Measurements from ENCODE around the gene OR9I1. TPM values are rescaled to one million over a fixed set of nuclear protein-coding genes. Genes with fewer than 3 reads are reported as not detected.

Gene OR9I1
- total and polyA plus RNA-seq, 2 donors (not counting 1 experiment from before 2014, with no cell fraction given) = not detected

DNA sequence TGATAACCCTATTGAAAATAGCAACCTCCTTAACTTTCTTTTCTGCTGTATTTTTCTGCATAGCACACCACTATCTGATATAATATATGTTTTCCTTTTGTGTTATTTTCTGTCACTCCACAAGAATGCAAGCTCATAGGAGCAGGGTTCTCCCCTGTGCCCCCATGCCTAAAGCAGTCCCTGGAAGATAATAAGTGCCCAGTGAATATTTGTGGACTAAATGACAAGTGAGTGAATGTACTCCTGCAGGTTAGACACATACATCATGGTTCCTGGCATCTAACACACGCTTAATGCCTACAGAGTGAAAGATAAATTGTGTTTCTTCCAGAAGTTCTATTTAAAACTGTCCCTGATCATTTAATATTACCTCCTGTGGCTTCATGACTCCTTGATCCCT is 39.7 kb upstream of the OR9I1 start:
- POLR2A ChIA-PET = no interaction called here
- Mint-ChIP-seq H3K4me3 (no peak overlapping the region), H3K27me3 (peaks cover 3% of the 10 kb centered on the region), H3K9me3 (ENCODE audit: insufficient read depth) (no peaks in the 10 kb centered on the region), H3K27ac (no peak overlapping the region), H3K4me1 (no peaks in the 10 kb centered on the region)
- no peaks in the 10 kb centered on the region for H3K4me1 ChIP-seq (ENCODE audit: control insufficient read depth in 2 of 2, insufficient read depth in 2 of 2, low read length in 2 of 2)
- no peak overlapping the region for H3K9ac ChIP-seq (ENCODE audit: low read length)
- H2AFZ ChIP-seq (ENCODE audit: insufficient read depth, low read depth, low read length, poor library complexity, severe bottlenecking) = no peak overlapping the region
- no peaks in the 10 kb centered on the region for H3K36me3 ChIP-seq (replicated peaks in 1 of 2; ENCODE audit: control extremely low read depth in 1 of 2, control insufficient read depth in 1 of 2, extremely low read depth in 1 of 2, insufficient read depth in 2 of 2, low read length in 1 of 2)
- DNase-seq (no peak), ATAC-seq (ENCODE audit: low read depth) (no peak)
- TF ChIP-seq, protein P1, sequence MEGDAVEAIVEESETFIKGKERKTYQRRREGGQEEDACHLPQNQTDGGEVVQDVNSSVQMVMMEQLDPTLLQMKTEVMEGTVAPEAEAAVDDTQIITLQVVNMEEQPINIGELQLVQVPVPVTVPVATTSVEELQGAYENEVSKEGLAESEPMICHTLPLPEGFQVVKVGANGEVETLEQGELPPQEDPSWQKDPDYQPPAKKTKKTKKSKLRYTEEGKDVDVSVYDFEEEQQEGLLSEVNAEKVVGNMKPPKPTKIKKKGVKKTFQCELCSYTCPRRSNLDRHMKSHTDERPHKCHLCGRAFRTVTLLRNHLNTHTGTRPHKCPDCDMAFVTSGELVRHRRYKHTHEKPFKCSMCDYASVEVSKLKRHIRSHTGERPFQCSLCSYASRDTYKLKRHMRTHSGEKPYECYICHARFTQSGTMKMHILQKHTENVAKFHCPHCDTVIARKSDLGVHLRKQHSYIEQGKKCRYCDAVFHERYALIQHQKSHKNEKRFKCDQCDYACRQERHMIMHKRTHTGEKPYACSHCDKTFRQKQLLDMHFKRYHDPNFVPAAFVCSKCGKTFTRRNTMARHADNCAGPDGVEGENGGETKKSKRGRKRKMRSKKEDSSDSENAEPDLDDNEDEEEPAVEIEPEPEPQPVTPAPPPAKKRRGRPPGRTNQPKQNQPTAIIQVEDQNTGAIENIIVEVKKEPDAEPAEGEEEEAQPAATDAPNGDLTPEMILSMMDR (IDR thresholded peaks at IDR 0.05) = no peak
- TF ChIP-seq EZH2 (IDR thresholded peaks at IDR 0.05; ENCODE audit: borderline replicate concordance, insufficient read depth, low read depth, low read length, poor library complexity, severe bottlenecking) = no peak
- H3K79me2 ChIP-seq (ENCODE audit: control insufficient read depth, insufficient read depth, low read length) = no peaks in the 10 kb centered on the region
- intact Hi-C loops (cut with micrococcal nuclease) = no loop called here
- no peak overlapping the region for H3K4me2 ChIP-seq (replicated peaks; ENCODE audit: low read depth, low read length, poor library complexity, severe bottlenecking)
- no peaks in the 10 kb centered on the region for H4K20me1 ChIP-seq (ENCODE audit: control insufficient read depth, insufficient read depth, low read length, poor library complexity, severe bottlenecking)
- WGBS (ENCODE audit: insufficient coverage) = no CpG with 5 or more reads among the region's 1 CpG
- no peaks in the 10 kb centered on the region for H3K27me3 ChIP-seq (replicated peaks in 1 of 4; ENCODE audit: control extremely low read depth in 1 of 4, control insufficient read depth in 3 of 4, insufficient read depth in 4 of 4, low read length in 3 of 4)
- H3K27ac ChIP-seq (ENCODE audit: low read length in 2 of 2) = no peak overlapping the region
- CTCF ChIA-PET = no interaction called here
- no peaks in the 10 kb centered on the region for H3K9me3 ChIP-seq (ENCODE audit: control extremely low read depth in 1 of 3, control insufficient read depth in 2 of 3, insufficient read depth in 1 of 3, low read length in 2 of 3)
- no peak overlapping the region for H3K4me3 ChIP-seq (ENCODE audit: control extremely low read depth in 1 of 5, extremely low read depth in 1 of 5, insufficient read depth in 1 of 5, low read depth in 2 of 5, low read length in 4 of 5)

DNA sequence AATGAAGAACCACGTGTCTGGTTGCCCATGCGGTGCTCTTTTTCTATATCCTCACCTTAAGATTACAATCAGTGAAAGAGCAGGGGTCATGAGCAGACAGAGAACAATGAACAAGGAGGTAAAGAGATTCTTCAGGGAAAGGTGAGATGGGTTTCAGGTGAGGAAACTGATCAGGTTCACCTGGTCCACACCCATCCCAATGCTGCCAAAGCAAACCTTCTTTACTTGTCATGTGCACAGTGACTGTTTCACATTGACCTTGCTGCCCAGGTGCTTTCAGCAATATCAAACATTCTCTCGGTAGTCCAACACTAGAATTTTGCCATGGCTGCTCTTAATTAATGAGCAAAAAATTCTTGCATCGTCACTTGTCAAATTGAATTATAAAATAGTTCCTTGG is 39.1 kb upstream of the OR9I1 start:
- POLR2A ChIA-PET = no interaction called here
- no peak for TF ChIP-seq EZH2 (IDR thresholded peaks at IDR 0.05; ENCODE audit: borderline replicate concordance, insufficient read depth, low read depth, low read length, poor library complexity, severe bottlenecking)
- TF ChIP-seq, protein P1 (IDR thresholded peaks at IDR 0.05) = no peak
- ATAC-seq (ENCODE audit: low read depth) = no peak
- H3K4me1 ChIP-seq (ENCODE audit: control insufficient read depth in 2 of 2, insufficient read depth in 2 of 2, low read length in 2 of 2) = no peaks in the 10 kb centered on the region
- H3K4me2 ChIP-seq (replicated peaks; ENCODE audit: low read depth, low read length, poor library complexity, severe bottlenecking) = no peak overlapping the region
- no peak overlapping the region for H3K9ac ChIP-seq (ENCODE audit: low read length)
- CTCF ChIA-PET = no interaction called here
- WGBS (ENCODE audit: insufficient coverage) = 100% methylated on average over 1 of the region's 4 CpGs
- no peaks in the 10 kb centered on the region for H3K27me3 ChIP-seq (replicated peaks in 1 of 4; ENCODE audit: control extremely low read depth in 1 of 4, control insufficient read depth in 3 of 4, insufficient read depth in 4 of 4, low read length in 3 of 4)
- H4K20me1 ChIP-seq (ENCODE audit: control insufficient read depth, insufficient read depth, low read length, poor library complexity, severe bottlenecking) = no peaks in the 10 kb centered on the region
- no peaks in the 10 kb centered on the region for H3K79me2 ChIP-seq (ENCODE audit: control insufficient read depth, insufficient read depth, low read length)
- H3K9me3 ChIP-seq (ENCODE audit: control extremely low read depth in 1 of 3, control insufficient read depth in 2 of 3, insufficient read depth in 1 of 3, low read length in 2 of 3) = no peaks in the 10 kb centered on the region
- Mint-ChIP-seq H3K27ac (no peak overlapping the region), H3K9me3 (ENCODE audit: insufficient read depth) (peaks cover 2% of the 10 kb centered on the region), H3K4me3 (no peak overlapping the region), H3K27me3 (peaks cover 9% of the 10 kb centered on the region), H3K4me1 (no peaks in the 10 kb centered on the region)
- no peak for DNase-seq
- H3K4me3 ChIP-seq (ENCODE audit: control extremely low read depth in 1 of 5, extremely low read depth in 1 of 5, insufficient read depth in 1 of 5, low read depth in 2 of 5, low read length in 4 of 5) = no peak overlapping the region
- no peaks in the 10 kb centered on the region for H3K36me3 ChIP-seq (replicated peaks in 1 of 2; ENCODE audit: control extremely low read depth in 1 of 2, control insufficient read depth in 1 of 2, extremely low read depth in 1 of 2, insufficient read depth in 2 of 2, low read length in 1 of 2)
- no peak overlapping the region for H2AFZ ChIP-seq (ENCODE audit: insufficient read depth, low read depth, low read length, poor library complexity, severe bottlenecking)
- intact Hi-C loops (cut with micrococcal nuclease) = no loop called here
- H3K27ac ChIP-seq (ENCODE audit: low read length in 2 of 2) = no peak overlapping the region
